Esophagus muscularis mucosa (tissue), 4 donors: ENCODE measurements around the gene CHCHD6. TPM values are rescaled to one million over a fixed set of nuclear protein-coding genes. Genes with fewer than 3 reads are reported as not detected.

ENCODE experiments used
- DNase-seq: peaks from one replicate; pipeline ENCODE4 v3.0.0-alpha.2; 2017; ENCODE audit errors: extremely low spot score
- H3K27ac ChIP-seq, 4 donors: fragments of 200-600 bp; sonication (generic); replicated peaks in 1 of 4; 1 replicate in 3 of 4; 2 replicates in 1 of 4; pipeline ENCODE4 v1.5.1; 2016 to 2019; ENCODE audit warnings: mild to moderate bottlenecking in 1 of 4
- H3K27me3 ChIP-seq, 4 donors: fragments of 200-600 bp; sonication (generic); one replicate each; pipeline versions ENCODE4 v1.5.1 to v1.6.0; 2016 to 2019
- H3K36me3 ChIP-seq, 4 donors: fragments of 200-600 bp; sonication (generic); one replicate each; pipeline ENCODE4 v1.5.1; 2016 to 2019
- H3K4me1 ChIP-seq, 4 donors: fragments of 200-600 bp; sonication (generic); one replicate each; pipeline ENCODE4 v1.5.1; 2016 to 2019
- H3K4me3 ChIP-seq, 4 donors: fragments of 200-600 bp; sonication (generic); 1 replicate in 2 of 4; 2 replicates in 2 of 4; pipeline ENCODE4 v1.5.1; 2016 to 2019; ENCODE audit warnings: mild to moderate bottlenecking in 4 of 4, moderate library complexity in 1 of 4
- H3K9me3 ChIP-seq, 4 donors: fragments of 200-600 bp; sonication (generic); 1 replicate in 3 of 4; 2 replicates in 1 of 4; pipeline ENCODE4 v1.5.1; 2016 to 2019
- EP300 ChIP-seq: sonication (generic); formaldehyde crosslinking; IDR thresholded peaks from one replicate; pipeline ENCODE4 v1.6.1; 2017; ENCODE audit warnings: antibody characterized with exemption
- POLR2A ChIP-seq: fragments of 450-650 bp; IDR thresholded peaks from one replicate; pipeline ENCODE4 v1.6.1; 2017; ENCODE audit warnings: antibody characterized with exemption, moderate library complexity, mild to moderate bottlenecking, low read depth
- POLR2AphosphoS5 ChIP-seq, 2 donors: sonication (generic); formaldehyde crosslinking; IDR thresholded peaks; one replicate each; pipeline ENCODE4 v1.6.1; 2017; ENCODE audit warnings: antibody characterized with exemption in 2 of 2
- WGBS: methylation state at CpG from one replicate; pipeline ENCODE4 v1.1.5; 2018; 5-methylcytosine and 5-hydroxymethylcytosine counted together
- intact Hi-C: fragments of 100-400 bp; cut with DNase I; formaldehyde crosslinking; loops from one replicate; pipeline ENCODE4 v1.15.1; 2023
- total RNA-seq, 4 donors: library from RNA; depleted of rRNA; stranded (reverse); fragments of >200 nt; gene quantifications; one replicate each; pipeline versions ENCODE4 v1.1.0 to v1.2.1, GENCODE V29; 2016
- TF ChIP-seq, protein P1 (sequence below), 3 experiments: fragments of 200-600 bp in 2 of 3; fragments of 450-650 bp in 1 of 3; sonication (generic) in 2 of 3; IDR thresholded peaks; one replicate each; pipeline ENCODE4 v1.5.1; 2017 to 2019; ENCODE audit warnings: antibody characterized with exemption in 3 of 3, mild to moderate bottlenecking in 2 of 3, moderate library complexity in 1 of 3

Gene CHCHD6
- total RNA-seq, 4 donors from 2014 or later: 10.3 to 13.4 (median 12.1) TPM

DNA sequence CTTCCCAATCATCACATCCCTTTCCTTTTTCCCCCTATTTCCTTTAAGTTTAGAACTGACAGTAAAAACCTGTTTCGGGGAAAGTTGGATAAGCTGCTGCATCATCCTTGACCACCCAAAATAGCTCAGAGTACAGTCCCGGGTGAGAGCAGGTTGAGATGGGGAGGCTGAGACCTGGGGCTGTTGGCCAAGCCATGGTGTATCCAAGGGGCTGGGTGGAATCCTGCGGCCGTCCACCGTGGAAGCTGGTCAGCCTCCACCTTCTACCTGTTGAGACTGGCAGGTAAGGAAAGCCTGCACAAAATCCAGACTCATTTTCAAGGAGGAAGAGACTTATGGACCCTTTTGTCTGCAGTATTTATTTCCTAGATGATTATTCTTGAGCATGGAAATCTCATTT is 150.6 kb downstream of the CHCHD6 start:
- H3K4me3 ChIP-seq: no peak overlapping the region
- DNase-seq: no peak
- no peak overlapping the region for H3K27ac ChIP-seq
- H3K27me3 ChIP-seq: no peaks in the 10 kb centered on the region
- peaks cover 17 to 20% (median 18%) of the 10 kb centered on the region in 4 donors for H3K4me1 ChIP-seq
- no peak for TF ChIP-seq POLR2AphosphoS5 (IDR thresholded peaks at IDR 0.05)
- TF ChIP-seq EP300: no peak
- TF ChIP-seq, protein P1, sequence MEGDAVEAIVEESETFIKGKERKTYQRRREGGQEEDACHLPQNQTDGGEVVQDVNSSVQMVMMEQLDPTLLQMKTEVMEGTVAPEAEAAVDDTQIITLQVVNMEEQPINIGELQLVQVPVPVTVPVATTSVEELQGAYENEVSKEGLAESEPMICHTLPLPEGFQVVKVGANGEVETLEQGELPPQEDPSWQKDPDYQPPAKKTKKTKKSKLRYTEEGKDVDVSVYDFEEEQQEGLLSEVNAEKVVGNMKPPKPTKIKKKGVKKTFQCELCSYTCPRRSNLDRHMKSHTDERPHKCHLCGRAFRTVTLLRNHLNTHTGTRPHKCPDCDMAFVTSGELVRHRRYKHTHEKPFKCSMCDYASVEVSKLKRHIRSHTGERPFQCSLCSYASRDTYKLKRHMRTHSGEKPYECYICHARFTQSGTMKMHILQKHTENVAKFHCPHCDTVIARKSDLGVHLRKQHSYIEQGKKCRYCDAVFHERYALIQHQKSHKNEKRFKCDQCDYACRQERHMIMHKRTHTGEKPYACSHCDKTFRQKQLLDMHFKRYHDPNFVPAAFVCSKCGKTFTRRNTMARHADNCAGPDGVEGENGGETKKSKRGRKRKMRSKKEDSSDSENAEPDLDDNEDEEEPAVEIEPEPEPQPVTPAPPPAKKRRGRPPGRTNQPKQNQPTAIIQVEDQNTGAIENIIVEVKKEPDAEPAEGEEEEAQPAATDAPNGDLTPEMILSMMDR (IDR thresholded peaks at IDR 0.05): no peak
- 89% methylated on average over 2 of the region's 5 CpGs for WGBS
- H3K36me3 ChIP-seq: no peaks in the 10 kb centered on the region
- intact Hi-C loops: no loop called here
- no peaks in the 10 kb centered on the region for H3K9me3 ChIP-seq

DNA sequence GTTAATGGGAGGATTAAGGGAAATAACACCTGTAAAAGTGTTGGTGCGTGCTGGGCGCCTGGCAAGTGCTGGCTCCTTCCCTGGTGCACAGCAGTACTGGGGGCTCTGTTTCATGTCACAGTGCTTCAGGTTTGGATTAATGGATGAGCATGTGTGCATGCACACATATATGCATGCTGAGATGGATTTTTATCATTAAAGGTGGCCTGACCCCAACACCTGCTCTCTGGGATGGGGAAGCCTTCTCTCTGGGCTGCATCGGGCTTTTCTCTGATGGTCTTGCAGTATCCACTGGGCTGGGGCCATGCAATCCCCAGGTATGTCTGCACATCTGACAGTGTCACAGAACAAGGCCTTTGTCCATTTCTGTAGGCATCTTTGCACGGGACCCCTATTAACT is 151.3 kb downstream of the CHCHD6 start:
- Histone ChIP-seq H3K27ac (no peak overlapping the region), H3K36me3 (no peaks in the 10 kb centered on the region)
- 94% methylated on average over 4 of the region's 4 CpGs for WGBS

DNA sequence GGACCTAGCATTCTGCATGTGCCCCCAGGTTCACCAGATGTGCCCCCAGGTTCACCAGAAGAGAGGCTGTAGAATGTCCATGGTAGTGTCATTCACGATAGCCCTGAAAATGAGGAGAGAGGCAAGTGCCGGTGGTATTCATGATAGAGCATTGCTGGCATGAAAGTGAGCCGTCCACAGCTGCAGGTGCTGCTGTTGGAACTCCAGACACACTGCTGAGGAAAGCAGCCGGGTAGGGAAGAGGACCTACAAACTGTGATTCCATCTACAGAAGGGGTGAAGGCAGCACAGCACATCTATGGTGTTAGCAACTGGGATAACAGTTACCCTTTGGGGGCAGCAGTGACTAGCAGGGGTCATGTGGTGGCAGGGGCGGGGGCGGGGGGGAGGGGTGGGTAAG is 153.9 kb downstream of the CHCHD6 start:
- intact Hi-C loops: no loop called here
- Histone ChIP-seq H3K27ac (no peak overlapping the region), H3K4me3 (no peak overlapping the region), H3K9me3 (no peaks in the 10 kb centered on the region), H3K4me1 (no peaks in the 10 kb centered on the region), H3K27me3 (no peaks in the 10 kb centered on the region), H3K36me3 (no peaks in the 10 kb centered on the region)
- no peak for DNase-seq
- TF ChIP-seq EP300: no peak
- TF ChIP-seq POLR2A: no peak
- TF ChIP-seq, protein P1 (IDR thresholded peaks at IDR 0.05): no peak
- TF ChIP-seq POLR2AphosphoS5 (IDR thresholded peaks at IDR 0.05): no peak
- 98% methylated on average over 6 of the region's 6 CpGs for WGBS

More for the DNA sequence above, 151.3 kb downstream of the CHCHD6 start:
- H3K4me3 ChIP-seq: no peak overlapping the region
- TF ChIP-seq, protein P1 (IDR thresholded peaks at IDR 0.05): no peak
- TF ChIP-seq POLR2AphosphoS5 (IDR thresholded peaks at IDR 0.05): no peak
- no peak for TF ChIP-seq EP300
- no peak for TF ChIP-seq POLR2A
- no peaks in the 10 kb centered on the region for H3K27me3 ChIP-seq
- H3K9me3 ChIP-seq: no peaks in the 10 kb centered on the region
- DNase-seq: no peak
- H3K4me1 ChIP-seq: peaks cover 12 to 13% (median 13%) of the 10 kb centered on the region in 4 donors
- intact Hi-C loops: no loop called here

DNA sequence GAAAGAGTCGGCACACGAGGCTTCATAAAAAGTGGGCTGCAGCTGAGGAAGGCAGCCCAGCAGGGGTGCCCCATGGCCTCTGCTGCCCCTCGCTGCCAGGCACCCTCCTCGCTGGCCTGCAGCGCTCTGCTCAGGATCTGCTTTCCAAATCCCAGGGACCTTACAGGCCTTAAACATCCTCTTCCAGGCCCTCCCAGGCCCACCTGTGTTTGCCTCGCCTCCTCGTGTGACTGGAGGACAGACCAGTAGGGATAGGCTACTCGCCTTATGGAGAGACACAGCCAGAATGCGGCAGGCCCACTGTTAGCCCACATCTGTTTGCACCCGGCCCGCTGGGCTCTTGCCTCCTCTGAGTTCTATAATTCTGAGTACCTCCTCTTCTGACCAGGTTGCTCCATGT is 154.4 kb downstream of the CHCHD6 start:
- intact Hi-C loops: no loop called here
- H3K36me3 ChIP-seq: no peaks in the 10 kb centered on the region
- 91% methylated on average over 11 of the region's 11 CpGs for WGBS

More for the DNA sequence above, 154.4 kb downstream of the CHCHD6 start:
- Histone ChIP-seq H3K9me3 (no peaks in the 10 kb centered on the region), H3K27ac (no peak overlapping the region), H3K4me1 (no peaks in the 10 kb centered on the region), H3K27me3 (no peaks in the 10 kb centered on the region), H3K4me3 (no peak overlapping the region)
- TF ChIP-seq EP300 (no peak), POLR2A (no peak), POLR2AphosphoS5 (IDR thresholded peaks at IDR 0.05) (no peak)
- TF ChIP-seq, protein P1 (IDR thresholded peaks at IDR 0.05): no peak
- DNase-seq: no peak
